Measurements from ENCODE around the gene HTR3E. TPM values are rescaled to one million over a fixed set of nuclear protein-coding genes. Genes with fewer than 3 reads are reported as not detected.
"Not testable (repeated sequence)": the region's sequence is repeated elsewhere in the genome, so short reads cannot be mapped to it uniquely, and the experiment has no call there.

Gene HTR3E
- total RNA-seq, 1 donor from 2014 or later, result not detected

- H3K36me3 Mint-ChIP-seq (ENCODE audit: low read depth), result no peaks in the 10 kb centered on the region
- peaks cover 27% of the 10 kb centered on the region for H3K27me3 Mint-ChIP-seq (ENCODE audit: low read depth)
- H3K9me3 Mint-ChIP-seq (ENCODE audit: low read depth), result no peaks in the 10 kb centered on the region
- DNase-seq (ENCODE audit: low spot score), result no peak
- no peak overlapping the region for H3K4me3 Mint-ChIP-seq (ENCODE audit: unreplicated experiment)
- H3K4me1 Mint-ChIP-seq (ENCODE audit: low read depth), result peaks cover 5% of the 10 kb centered on the region
- TF ChIP-seq CTCF (IDR thresholded peaks at IDR 0.05), result no peak
- H3K27ac Mint-ChIP-seq (ENCODE audit: unreplicated experiment), result no peak overlapping the region
Measured at GRCh38 chr3:184110316-184110725, 13.5 kb downstream of the HTR3E start.

GRCh38 chr3:184116017-184116416 lies 19.2 kb downstream of the HTR3E start:
- Mint-ChIP-seq H3K9me3 (ENCODE audit: low read depth) (no peaks in the 10 kb centered on the region), H3K27me3 (ENCODE audit: low read depth) (peaks cover 30% of the 10 kb centered on the region), H3K27ac (ENCODE audit: unreplicated experiment) (no peak overlapping the region), H3K36me3 (ENCODE audit: low read depth) (no peaks in the 10 kb centered on the region), H3K4me1 (ENCODE audit: low read depth) (no peaks in the 10 kb centered on the region), H3K4me3 (ENCODE audit: unreplicated experiment) (no peak overlapping the region)
- no peak for TF ChIP-seq CTCF (IDR thresholded peaks at IDR 0.05)
- no peak for DNase-seq (ENCODE audit: low spot score)

- H3K36me3 Mint-ChIP-seq (ENCODE audit: low read depth), result no peaks in the 10 kb centered on the region
- no peak overlapping the region for H3K27ac Mint-ChIP-seq (ENCODE audit: unreplicated experiment)
Measured at GRCh38 chr3:184117636-184118035, 20.8 kb downstream of the HTR3E start.

GRCh38 chr3:184121031-184121430 lies 24.2 kb downstream of the HTR3E start:
- not testable (repeated sequence) for DNase-seq (ENCODE audit: low spot score)

More at GRCh38 chr3:184117636-184118035, 20.8 kb downstream of the HTR3E start:
- peaks cover 30% of the 10 kb centered on the region for H3K27me3 Mint-ChIP-seq (ENCODE audit: low read depth)
- H3K4me3 Mint-ChIP-seq (ENCODE audit: unreplicated experiment), result no peak overlapping the region
- no peaks in the 10 kb centered on the region for H3K4me1 Mint-ChIP-seq (ENCODE audit: low read depth)
- H3K9me3 Mint-ChIP-seq (ENCODE audit: low read depth), result no peaks in the 10 kb centered on the region
- peak; percentile 24 for TF ChIP-seq CTCF (IDR thresholded peaks at IDR 0.05)
- no peak for DNase-seq (ENCODE audit: low spot score)

GRCh38 chr3:184126006-184126405 lies 29.1 kb downstream of the HTR3E start:
- Mint-ChIP-seq H3K27ac (ENCODE audit: unreplicated experiment) (no peak overlapping the region), H3K27me3 (ENCODE audit: low read depth) (no peaks in the 10 kb centered on the region), H3K4me3 (ENCODE audit: unreplicated experiment) (no peak overlapping the region), H3K4me1 (ENCODE audit: low read depth) (no peaks in the 10 kb centered on the region), H3K36me3 (ENCODE audit: low read depth) (no peaks in the 10 kb centered on the region), H3K9me3 (ENCODE audit: low read depth) (no peaks in the 10 kb centered on the region)
- DNase-seq (ENCODE audit: low spot score), result no peak
- no peak for TF ChIP-seq CTCF (IDR thresholded peaks at IDR 0.05)

More at GRCh38 chr3:184121031-184121430, 24.2 kb downstream of the HTR3E start:
- not testable (repeated sequence) for H3K4me3 Mint-ChIP-seq (ENCODE audit: unreplicated experiment); H3K4me1 Mint-ChIP-seq (ENCODE audit: low read depth); H3K36me3 Mint-ChIP-seq (ENCODE audit: low read depth); H3K9me3 Mint-ChIP-seq (ENCODE audit: low read depth); H3K27ac Mint-ChIP-seq (ENCODE audit: unreplicated experiment)
- peaks cover 18% of the 10 kb centered on the region for H3K27me3 Mint-ChIP-seq (ENCODE audit: low read depth)

- Mint-ChIP-seq H3K27me3 (ENCODE audit: low read depth) (no peaks in the 10 kb centered on the region), H3K27ac (ENCODE audit: unreplicated experiment) (no peak overlapping the region), H3K4me1 (ENCODE audit: low read depth) (peaks cover 8% of the 10 kb centered on the region), H3K4me3 (ENCODE audit: unreplicated experiment) (no peak overlapping the region), H3K36me3 (ENCODE audit: low read depth) (no peaks in the 10 kb centered on the region), H3K9me3 (ENCODE audit: low read depth) (no peaks in the 10 kb centered on the region)
- no peak for DNase-seq (ENCODE audit: low spot score)
- TF ChIP-seq CTCF (IDR thresholded peaks at IDR 0.05), result peak; percentile 69
Measured at GRCh38 chr3:184129012-184129411, 32.1 kb downstream of the HTR3E start.

All from chondrocyte (in vitro differentiated cells).